ENCODE results near the gene CMTM4. TPM values are rescaled to one million over a fixed set of nuclear protein-coding genes. Genes with fewer than 3 reads are reported as not detected.

The CMTM4 gene
- polyA plus RNA-seq, 1 of the 3 experiments (the other 2 are of a cell fraction) = 21.7 TPM

- Histone ChIP-seq H3K36me3 (replicated peaks in 1 of 2; ENCODE audit: control insufficient read depth in 1 of 2, insufficient read depth in 2 of 2, low read length in 1 of 2) (peaks cover 35 to 68% of the 10 kb centered on the region in 2 experiments), H3K4me1 (ENCODE audit: control insufficient read depth in 1 of 2, insufficient read depth in 2 of 2, low read depth in 1 of 2, low read length in 1 of 2) (peaks cover 21 to 26% of the 10 kb centered on the region in 2 experiments; a peak in 3 of 4 replicates), H3K9me3 (no peaks in the 10 kb centered on the region), H3K9ac (no peak overlapping the region), H3F3A (replicated peaks; ENCODE audit: insufficient read depth) (peaks cover 29% of the 10 kb centered on the region), H3K27me3 (ENCODE audit: insufficient read depth) (no peaks in the 10 kb centered on the region), H3K79me2 (ENCODE audit: insufficient read depth) (peaks cover 95% of the 10 kb centered on the region), H3K4me2 (no peak overlapping the region), H4K20me1 (ENCODE audit: insufficient read depth) (peaks cover 66% of the 10 kb centered on the region), H3K9me2 (no peaks in the 10 kb centered on the region), H2AFZ (ENCODE audit: low read depth) (no peak overlapping the region), H3K4me3 (ENCODE audit: low read depth in 2 of 2, low read length in 1 of 2) (no peak overlapping the region), H3K27ac (ENCODE audit: low read depth in 2 of 2, low read length in 1 of 2) (no peak overlapping the region)
- no peak for DNase-seq
- 82% methylated on average over 3 of the region's 3 CpGs for WGBS (ENCODE audit: low lambda C conversion rate)
- TF ChIP-seq PBX3 (IDR thresholded peaks at IDR 0.05) = no peak
- TF ChIP-seq MXI1 (IDR thresholded peaks at IDR 0.05; ENCODE audit: low read depth, low read length) = no peak
- no peak for TF ChIP-seq ZBTB33 (IDR thresholded peaks at IDR 0.05; ENCODE audit: borderline replicate concordance, low read depth)
- TF ChIP-seq JUND (IDR thresholded peaks at IDR 0.05) = no peak
- no peak for TF ChIP-seq RFX5 (IDR thresholded peaks at IDR 0.05; ENCODE audit: low read length)
- no peak for TF ChIP-seq FOXM1 (IDR thresholded peaks at IDR 0.05; ENCODE audit: low read depth)
- TF ChIP-seq POLR2AphosphoS5 (IDR thresholded peaks at IDR 0.05; ENCODE audit: low read depth, low read length) = no peak
- TF ChIP-seq CHD2 (IDR thresholded peaks at IDR 0.05; ENCODE audit: low read length, partially characterized antibody) = no peak
- TF ChIP-seq MAX (IDR thresholded peaks at IDR 0.05; ENCODE audit: low read depth) = no peak
- no peak for TF ChIP-seq EP300 (IDR thresholded peaks at IDR 0.05; ENCODE audit: borderline replicate concordance in 1 of 2, low read depth in 1 of 2, low read length in 1 of 2)
- no peak for TF ChIP-seq GABPA (IDR thresholded peaks at IDR 0.05; ENCODE audit: low read depth)
- TF ChIP-seq REST (IDR thresholded peaks at IDR 0.05; ENCODE audit: low read depth, low read length) = no peak
- no peak for TF ChIP-seq GATA2 (CRISPR knock-in tag; IDR thresholded peaks at IDR 0.05)
- TF ChIP-seq SMC3 (IDR thresholded peaks at IDR 0.05; ENCODE audit: low read depth, low read length) = no peak
- TF ChIP-seq RAD21 (IDR thresholded peaks at IDR 0.05; ENCODE audit: low read length) = no peak
- no peak for TF ChIP-seq RXRA (IDR thresholded peaks at IDR 0.05; ENCODE audit: borderline replicate concordance, low read depth)
- ChIA-PET CTCF (interaction anchor here (1.6 kb wide), 1 partner anchor 18 kb away, joined by 5 read pairs; no protein-coding TSS in a partner anchor), POLR2A (no interaction called here)
These were observed 49.5 kb upstream of the CMTM4 start for GRCh38 chr16:66746048-66746447.
